MM.1S (cell line): Measurements from ENCODE around the gene CTPS2.

Experiments used
- DNase-seq: peaks from one replicate; pipeline ENCODE4 v3.0.0-alpha.2; 2015
- H2AFZ ChIP-seq: fragments of 300-600 bp; sonication (generic); 2 replicates; pipeline ENCODE4 v1.6.0; 2016; ENCODE audit warnings: antibody characterized with exemption, low read length
- H3F3A ChIP-seq: fragments of 300-600 bp; sonication (generic); 2 replicates; pipeline ENCODE4 v1.6.1; 2016; ENCODE audit warnings: mild to moderate bottlenecking, antibody characterized with exemption, low read length, moderate library complexity, mixed read lengths; ENCODE audit not compliant: insufficient read depth
- H3K27ac ChIP-seq: fragments of 300-600 bp; sonication (generic); 2 replicates; pipeline ENCODE4 v1.5.1; 2016; ENCODE audit warnings: mild to moderate bottlenecking, low read length
- H3K27me3 ChIP-seq: fragments of 300-600 bp; sonication (generic); replicated peaks from 2 replicates; pipeline ENCODE4 v1.6.0; 2016; ENCODE audit warnings: low read length; ENCODE audit not compliant: insufficient read depth
- H3K36me3 ChIP-seq: fragments of 300-600 bp; sonication (generic); replicated peaks from 2 replicates; pipeline ENCODE4 v1.6.1; 2016; ENCODE audit warnings: mild to moderate bottlenecking, low read length, mixed read lengths; ENCODE audit not compliant: insufficient read depth
- H3K4me1 ChIP-seq: fragments of 300-600 bp; sonication (generic); 2 replicates; pipeline ENCODE4 v1.6.1; 2016; ENCODE audit warnings: low read length, mixed read lengths
- H3K4me2 ChIP-seq: fragments of 300-600 bp; sonication (generic); 2 replicates; pipeline ENCODE4 v1.6.0; 2016; ENCODE audit warnings: low read depth, low read length
- H3K4me3 ChIP-seq: fragments of 300-600 bp; sonication (generic); 2 replicates; pipeline ENCODE4 v1.5.1; 2016; ENCODE audit warnings: low read length, mixed read lengths
- H3K79me2 ChIP-seq: fragments of 300-600 bp; sonication (generic); 2 replicates; pipeline ENCODE4 v1.6.1; 2016; ENCODE audit warnings: mixed run types, low read length, mixed read lengths
- H3K9ac ChIP-seq: fragments of 300-600 bp; sonication (generic); 2 replicates; pipeline ENCODE4 v1.6.1; 2016; ENCODE audit warnings: low read length, mixed read lengths
- H3K9me2 ChIP-seq: fragments of 300-600 bp; sonication (generic); replicated peaks from 2 replicates; pipeline ENCODE4 v1.6.1; 2016; ENCODE audit warnings: mild to moderate bottlenecking, low read length, mixed read lengths; ENCODE audit not compliant: insufficient read depth
- H3K9me3 ChIP-seq: fragments of 300-600 bp; sonication (generic); replicated peaks from 2 replicates; pipeline ENCODE4 v1.6.1; 2016; ENCODE audit warnings: mild to moderate bottlenecking, low read length, mixed read lengths; ENCODE audit not compliant: insufficient read depth
- H4K20me1 ChIP-seq: fragments of 300-600 bp; sonication (generic); 2 replicates; pipeline ENCODE4 v1.6.1; 2016; ENCODE audit warnings: mild to moderate bottlenecking, low read length, moderate library complexity, mixed read lengths; ENCODE audit not compliant: insufficient read depth
- CTCF ChIP-seq: fragments of 300-600 bp; sonication (generic); IDR thresholded peaks from 2 replicates; pipeline ENCODE4 v1.5.1; 2016; ENCODE audit warnings: antibody characterized with exemption, low read length, mixed read lengths
- EZH2 ChIP-seq: fragments of 300-600 bp; sonication (generic); optimal IDR thresholded peaks from 2 replicates; pipeline ENCODE3; 2017; ENCODE audit warnings: low read depth, mild to moderate bottlenecking, antibody characterized with exemption, low read length, mixed read lengths
- EZH2phosphoT487 ChIP-seq: fragments of 300-600 bp; sonication (generic); IDR thresholded peaks from 2 replicates; pipeline ENCODE4 v1.6.1; 2018; ENCODE audit warnings: antibody characterized with exemption, low read length

Gene CTPS2

GRCh38 chrX:16664074-16664473 is 48.4 kb downstream of the CTPS2 start:
- no peak for TF ChIP-seq CTCF
- H3F3A ChIP-seq = no peaks in the 10 kb centered on the region
- no peak for DNase-seq

GRCh38 chrX:16662402-16662801 is 50.1 kb downstream of the CTPS2 start:
- Histone ChIP-seq H4K20me1 (no peaks in the 10 kb centered on the region), H3K9ac (no peak overlapping the region), H3K4me2 (no peak overlapping the region), H3K27me3 (no peaks in the 10 kb centered on the region), H3K4me3 (no peak overlapping the region), H3K79me2 (no peaks in the 10 kb centered on the region), H3K27ac (no peak overlapping the region), H3F3A (no peaks in the 10 kb centered on the region), H3K9me3 (no peaks in the 10 kb centered on the region), H3K36me3 (no peaks in the 10 kb centered on the region), H3K9me2 (no peaks in the 10 kb centered on the region), H3K4me1 (no peaks in the 10 kb centered on the region), H2AFZ (no peak overlapping the region)
- TF ChIP-seq CTCF = no peak
- TF ChIP-seq EZH2 = no peak
- TF ChIP-seq EZH2phosphoT487 = no peak
- no peak for DNase-seq

More at GRCh38 chrX:16664074-16664473, 48.4 kb downstream of the CTPS2 start:
- Histone ChIP-seq H3K4me3 (no peak overlapping the region), H3K79me2 (no peaks in the 10 kb centered on the region), H3K9ac (no peak overlapping the region), H3K27me3 (no peaks in the 10 kb centered on the region), H3K9me3 (no peaks in the 10 kb centered on the region), H3K36me3 (no peaks in the 10 kb centered on the region), H3K9me2 (no peaks in the 10 kb centered on the region), H3K4me2 (no peak overlapping the region), H4K20me1 (no peaks in the 10 kb centered on the region), H3K27ac (no peak overlapping the region), H3K4me1 (no peaks in the 10 kb centered on the region), H2AFZ (no peak overlapping the region)

- TF ChIP-seq EZH2phosphoT487 = no peak
- TF ChIP-seq CTCF = no peak
- TF ChIP-seq EZH2 = no peak
- H3K9me2 ChIP-seq = no peaks in the 10 kb centered on the region
- DNase-seq = no peak
- no peaks in the 10 kb centered on the region for H3K36me3 ChIP-seq
- H3K4me3 ChIP-seq = no peak overlapping the region
- no peaks in the 10 kb centered on the region for H3K79me2 ChIP-seq
- H3K9me3 ChIP-seq = no peaks in the 10 kb centered on the region
- no peak overlapping the region for H3K27ac ChIP-seq
- no peaks in the 10 kb centered on the region for H4K20me1 ChIP-seq
- H3K4me1 ChIP-seq = no peaks in the 10 kb centered on the region
- no peaks in the 10 kb centered on the region for H3F3A ChIP-seq
- no peaks in the 10 kb centered on the region for H3K27me3 ChIP-seq
- H3K4me2 ChIP-seq = no peak overlapping the region
- no peak overlapping the region for H3K9ac ChIP-seq
- no peak overlapping the region for H2AFZ ChIP-seq
Measured at GRCh38 chrX:16661495-16661894, 51.0 kb downstream of the CTPS2 start.

- no peak for TF ChIP-seq EZH2phosphoT487
- no peak for TF ChIP-seq CTCF
- no peak for TF ChIP-seq EZH2
- Histone ChIP-seq H3K27ac (no peak overlapping the region), H3K79me2 (no peaks in the 10 kb centered on the region), H3K4me1 (no peaks in the 10 kb centered on the region), H4K20me1 (no peaks in the 10 kb centered on the region), H3K36me3 (no peaks in the 10 kb centered on the region), H3F3A (no peaks in the 10 kb centered on the region), H3K4me2 (no peak overlapping the region), H2AFZ (no peak overlapping the region), H3K9ac (no peak overlapping the region), H3K27me3 (no peaks in the 10 kb centered on the region), H3K9me2 (no peaks in the 10 kb centered on the region), H3K4me3 (no peak overlapping the region), H3K9me3 (no peaks in the 10 kb centered on the region)
- DNase-seq = no peak
Measured at GRCh38 chrX:16659321-16659720, 53.1 kb downstream of the CTPS2 start.
